OCI-LY7 (cell line): ENCODE data around the gene CDC40.

Experiments
- CTCF ChIP-seq: fragments of 200-600 bp; sonication (generic); conservative IDR thresholded peaks from 2 replicates; pipeline ENCODE4 v1.5.1; 2014; ENCODE audit warnings: mild to moderate bottlenecking, antibody characterized with exemption, low read length, moderate library complexity, mixed read lengths
- EZH2phosphoT487 ChIP-seq: fragments of 200-600 bp; sonication (generic); IDR thresholded peaks from 2 replicates; pipeline ENCODE4 v1.6.1; 2018; ENCODE audit warnings: low read depth, borderline replicate concordance, mild to moderate bottlenecking, mixed run types, antibody characterized with exemption, low read length, moderate library complexity, mixed read lengths

GRCh38 chr6:110180228-110181008 is at the start of gene CDC40:
- TF ChIP-seq CTCF (no peak), EZH2phosphoT487 (no peak)
